SK-N-SH (cell line): Measurements from ENCODE around the gene NRG3.

Experiments used
- CTCF ChIP-seq: fragments of 200-600 bp; sonication (generic); IDR thresholded peaks from 2 replicates; pipeline ENCODE4 v1.6.1; 2017; ENCODE audit warnings: antibody characterized with exemption, mild to moderate bottlenecking, moderate library complexity
- GABPA ChIP-seq: IDR thresholded peaks from 2 replicates; pipeline ENCODE4 v1.4.0; 2012; ENCODE audit warnings: low read depth, mild to moderate bottlenecking
- RAD21 ChIP-seq: IDR thresholded peaks from 2 replicates; pipeline ENCODE4 v1.6.1; 2012; ENCODE audit warnings: mild to moderate bottlenecking, low read length
- REST ChIP-seq: IDR thresholded peaks from 2 replicates; pipeline ENCODE4 v1.6.1; 2012; ENCODE audit warnings: mild to moderate bottlenecking, low read depth, low read length, moderate library complexity
- TCF12 ChIP-seq: IDR thresholded peaks from 2 replicates; pipeline ENCODE4 v1.4.0; 2012
- TEAD4 ChIP-seq: IDR thresholded peaks from 2 replicates; pipeline ENCODE4 v1.4.0; 2012; ENCODE audit warnings: mild to moderate bottlenecking, borderline replicate concordance; ENCODE audit not compliant: insufficient read depth
- YY1 ChIP-seq: IDR thresholded peaks from 2 replicates; pipeline ENCODE4 v1.4.0; 2012; ENCODE audit warnings: low read depth, mild to moderate bottlenecking
- TF ChIP-seq, protein P1 (sequence below): IDR thresholded peaks from 2 replicates; pipeline ENCODE4 v1.4.0; 2012; ENCODE audit warnings: low read depth, borderline replicate concordance

DNA sequence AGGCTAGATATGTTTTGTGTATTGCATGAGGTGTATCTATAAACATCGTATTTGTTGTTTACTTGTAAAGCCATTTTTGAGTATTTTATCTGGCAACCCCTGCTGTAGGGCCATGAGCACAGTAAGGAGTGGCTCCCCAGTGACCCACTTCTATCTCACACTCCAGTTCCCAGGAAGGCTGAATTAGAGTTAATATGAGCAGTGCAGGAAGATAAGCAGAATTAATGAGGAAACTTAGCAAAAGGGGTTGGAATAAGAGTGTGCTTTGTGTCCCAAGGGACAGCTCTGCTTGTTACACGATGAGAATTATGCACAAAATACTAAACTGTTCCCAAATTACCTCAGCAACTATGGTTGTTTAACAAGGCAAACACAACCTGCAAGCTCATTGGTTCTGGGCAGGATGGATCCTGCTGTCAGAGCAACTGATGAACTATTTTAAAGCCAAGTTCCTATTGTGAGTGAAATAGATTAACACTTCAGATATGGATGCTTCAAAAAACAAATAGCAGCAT lies 1005.8 kb downstream of the NRG3 start:
- no peak for TF ChIP-seq TEAD4
- no peak for TF ChIP-seq YY1
- no peak for TF ChIP-seq REST
- TF ChIP-seq, protein P1, sequence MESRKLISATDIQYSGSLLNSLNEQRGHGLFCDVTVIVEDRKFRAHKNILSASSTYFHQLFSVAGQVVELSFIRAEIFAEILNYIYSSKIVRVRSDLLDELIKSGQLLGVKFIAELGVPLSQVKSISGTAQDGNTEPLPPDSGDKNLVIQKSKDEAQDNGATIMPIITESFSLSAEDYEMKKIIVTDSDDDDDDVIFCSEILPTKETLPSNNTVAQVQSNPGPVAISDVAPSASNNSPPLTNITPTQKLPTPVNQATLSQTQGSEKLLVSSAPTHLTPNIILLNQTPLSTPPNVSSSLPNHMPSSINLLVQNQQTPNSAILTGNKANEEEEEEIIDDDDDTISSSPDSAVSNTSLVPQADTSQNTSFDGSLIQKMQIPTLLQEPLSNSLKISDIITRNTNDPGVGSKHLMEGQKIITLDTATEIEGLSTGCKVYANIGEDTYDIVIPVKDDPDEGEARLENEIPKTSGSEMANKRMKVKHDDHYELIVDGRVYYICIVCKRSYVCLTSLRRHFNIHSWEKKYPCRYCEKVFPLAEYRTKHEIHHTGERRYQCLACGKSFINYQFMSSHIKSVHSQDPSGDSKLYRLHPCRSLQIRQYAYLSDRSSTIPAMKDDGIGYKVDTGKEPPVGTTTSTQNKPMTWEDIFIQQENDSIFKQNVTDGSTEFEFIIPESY, result no peak
- TF ChIP-seq CTCF, result no peak
- TF ChIP-seq GABPA, result no peak
- TF ChIP-seq TCF12, result no peak
- TF ChIP-seq RAD21, result no peak
